T-cell (primary cell): ENCODE data around the gene C16orf95. TPM values are rescaled to one million over a fixed set of nuclear protein-coding genes. Genes with fewer than 3 reads are reported as not detected.

Experiments used
- ATAC-seq, 4 experiments: fragments of 200-7000 bp in 3 of 4; fragments of 150-1000 bp in 1 of 4; cut with Tn5 transposase; replicated peaks in 1 of 4; 1 replicate in 3 of 4; 2 replicates in 1 of 4; pipeline ENCODE4 v1.10.0; 2021; ENCODE audit warnings: moderate library complexity in 3 of 4, mild to moderate bottlenecking in 2 of 4, moderate number of reproducible peaks in 1 of 4
- CTCF ChIA-PET, 2 donors: fragments of 300-600 bp; sonication (Branson Sonifier 250); formaldehyde crosslinking; loops; one replicate each; lab custom pipeline; 2022; ENCODE audit warnings: antibody characterized with exemption in 2 of 2; lab: Charles Lee
- POLR2A ChIA-PET, 2 donors: fragments of 300-600 bp; sonication (Branson Sonifier 250); formaldehyde crosslinking; loops; one replicate each; lab custom pipeline; 2022; ENCODE audit warnings: antibody characterized with exemption in 2 of 2; lab: Charles Lee
- DNase-seq, 35 experiments: peaks; one replicate each; pipeline versions ENCODE4 v3.0.0 to v3.0.0-alpha.2; 2013 to 2023
- H3K27ac ChIP-seq: one replicate; pipeline ENCODE4 v1.5.1; 2013; ENCODE audit warnings: low read length
- H3K27me3 ChIP-seq, 2 experiments: replicated peaks in 1 of 2; 1 replicate in 1 of 2; 2 replicates in 1 of 2; pipeline versions ENCODE4 v1.6.1 to v1.7.0; 2013; ENCODE audit warnings: low read length in 1 of 2, mixed read lengths in 1 of 2; ENCODE audit not compliant: control insufficient read depth in 2 of 2, insufficient read depth in 2 of 2; ENCODE audit errors: extremely low read depth in 1 of 2
- H3K36me3 ChIP-seq, 2 donors: 1 replicate in 1 of 2; 2 replicates in 1 of 2; pipeline versions ENCODE4 v1.6.1 to v1.7.0; 2013; ENCODE audit warnings: low read length in 1 of 2; ENCODE audit not compliant: control insufficient read depth in 2 of 2, insufficient read depth in 1 of 2; ENCODE audit errors: extremely low read depth in 1 of 2
- H3K4me1 ChIP-seq, 2 experiments: 1 replicate in 1 of 2; 2 replicates in 1 of 2; pipeline versions ENCODE4 v1.6.1 to v1.7.0; 2013; ENCODE audit warnings: low read length in 2 of 2, mixed read lengths in 1 of 2; ENCODE audit not compliant: insufficient read depth in 2 of 2, control insufficient read depth in 1 of 2; ENCODE audit errors: extremely low read depth in 1 of 2
- H3K4me3 ChIP-seq, 2 donors: 1 replicate in 1 of 2; 2 replicates in 1 of 2; pipeline versions ENCODE4 v1.5.1 to v1.7.0; 2013; ENCODE audit warnings: mild to moderate bottlenecking in 2 of 2, low read length in 1 of 2, moderate library complexity in 1 of 2; ENCODE audit not compliant: control insufficient read depth in 1 of 2; ENCODE audit errors: extremely low read depth in 1 of 2
- H3K9me3 ChIP-seq: 2 replicates; pipeline ENCODE4 v1.7.0; 2013
- H3K27ac Mint-ChIP-seq, 2 donors: one replicate each; pipeline ENCODE4 v1.8.0; 2020 to 2021; ENCODE audit warnings: mild to moderate bottlenecking in 2 of 2, mixed read lengths in 2 of 2
- H3K27me3 Mint-ChIP-seq, 2 donors: one replicate each; pipeline ENCODE4 v1.8.0; 2021 to 2022; ENCODE audit warnings: mixed read lengths in 2 of 2
- H3K36me3 Mint-ChIP-seq: one replicate; pipeline ENCODE4 v1.8.0; 2021; ENCODE audit warnings: mixed read lengths
- H3K4me1 Mint-ChIP-seq, 3 donors: one replicate each; pipeline ENCODE4 v1.8.0; 2020 to 2022; ENCODE audit warnings: mixed read lengths in 3 of 3, mild to moderate bottlenecking in 1 of 3
- H3K4me3 Mint-ChIP-seq, 3 donors: one replicate each; pipeline ENCODE4 v1.8.0; 2020 to 2022; ENCODE audit warnings: mild to moderate bottlenecking in 3 of 3, mixed read lengths in 3 of 3, moderate library complexity in 3 of 3
- H3K9me3 Mint-ChIP-seq, 3 donors: one replicate each; pipeline ENCODE4 v1.8.0; 2020 to 2022; ENCODE audit warnings: mixed read lengths in 3 of 3
- WGBS: methylation state at CpG from one replicate; pipeline ENCODE4 v1.1.5; 2013; ENCODE audit warnings: missing lambda C conversion rate; ENCODE audit not compliant: insufficient coverage; 5-methylcytosine and 5-hydroxymethylcytosine counted together
- total RNA-seq, 35 experiments: library from RNA in 6 of 35; stranded (reverse) in 6 of 35; fragments of 120-200 nt in 1 of 35; gene quantifications; one replicate each; pipeline versions ENCODE4 v1.2.1 to v1.2.4 and lab custom pipeline; 2013 to 2026

C16orf95 gene
- total RNA-seq, 5 donors from 2014 or later (not counting 1 experiment from before 2014, with no cell fraction given), result 0.98 to 3.1 (median 2.6) TPM

DNA sequence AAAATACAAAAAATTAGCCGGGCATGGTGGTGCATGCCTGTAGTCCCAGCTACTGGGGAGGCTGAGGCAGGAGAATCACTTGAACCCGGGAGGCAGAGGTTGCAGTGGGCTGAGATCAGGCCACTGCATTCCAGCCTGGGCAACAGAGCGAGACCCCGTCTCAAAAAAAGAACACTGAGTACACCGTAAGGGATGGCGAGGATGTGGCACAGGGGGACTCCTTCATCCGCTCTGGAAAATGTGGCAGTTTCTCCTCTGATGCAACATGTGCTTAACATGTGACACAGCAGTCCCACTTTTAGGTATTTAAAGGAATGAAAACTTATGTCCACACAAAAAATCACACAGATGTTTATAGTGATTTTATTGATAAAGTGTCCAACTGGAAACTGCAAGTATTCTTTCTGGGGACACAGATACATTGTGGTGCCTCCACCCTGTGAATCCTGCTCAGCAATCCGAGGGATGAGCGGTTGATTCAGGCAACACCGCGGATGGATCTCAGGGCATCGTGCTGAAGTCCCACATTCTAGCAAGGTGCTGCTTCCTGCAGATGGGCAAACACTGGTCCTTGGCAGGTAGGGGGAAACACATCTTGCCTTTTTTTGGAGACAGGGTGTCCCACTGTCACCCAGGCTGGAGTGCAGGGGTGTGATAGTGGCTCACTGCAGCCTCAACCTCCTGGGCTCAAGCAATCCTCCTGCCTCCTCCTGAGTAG lies 3.5 kb upstream of the C16orf95 start:
- no peak overlapping the region for H3K4me3 Mint-ChIP-seq
- DNase-seq (no peak), ATAC-seq (no peak)
- peaks cover 7 to 20% of the 10 kb centered on the region in 2 experiments for H3K4me1 ChIP-seq
- ChIA-PET CTCF (no interaction called here), POLR2A (no interaction called here)
- no peaks in the 10 kb centered on the region for H3K9me3 Mint-ChIP-seq
- H3K27ac Mint-ChIP-seq, result no peak overlapping the region
- no peaks in the 10 kb centered on the region for H3K36me3 ChIP-seq
- H3K36me3 Mint-ChIP-seq, result no peaks in the 10 kb centered on the region
- no peak overlapping the region for H3K27ac ChIP-seq
- no peaks in the 10 kb centered on the region for H3K27me3 ChIP-seq
- H3K27me3 Mint-ChIP-seq, result no peaks in the 10 kb centered on the region
- H3K4me1 Mint-ChIP-seq, result peaks cover 14 to 20% (median 15%) of the 10 kb centered on the region in 3 donors
- H3K4me3 ChIP-seq, result no peak overlapping the region
- H3K9me3 ChIP-seq, result no peaks in the 10 kb centered on the region
- WGBS, result 95% methylated on average over 11 of the region's 12 CpGs

DNA sequence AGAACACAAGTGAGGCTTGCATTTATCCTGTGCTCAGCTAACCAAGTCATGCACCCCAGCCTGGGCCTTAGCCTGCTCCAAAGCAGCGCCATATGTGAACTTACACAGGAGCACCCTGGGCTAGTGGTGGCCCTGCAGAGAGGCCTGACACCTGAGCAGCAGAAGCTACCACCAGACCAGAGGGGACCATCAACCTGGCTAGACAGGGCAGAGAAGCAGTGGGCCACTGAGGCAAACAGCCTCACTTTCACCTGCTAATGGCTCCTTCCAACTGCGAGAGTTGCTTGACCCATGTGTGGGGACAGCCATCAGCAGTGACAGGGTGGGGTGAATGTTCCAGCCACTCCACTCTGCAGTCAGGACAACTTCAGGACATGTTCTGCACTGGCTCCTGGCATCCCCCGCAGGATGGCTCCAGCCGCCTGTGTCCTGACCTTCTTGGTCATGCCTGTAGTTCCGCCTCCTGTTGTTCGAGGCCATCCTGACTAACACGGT lies 2.9 kb upstream of the C16orf95 start:
- CTCF ChIA-PET, result no interaction called here
- Histone ChIP-seq H3K4me1 (peaks cover 7 to 17% of the 10 kb centered on the region in 2 experiments), H3K36me3 (no peaks in the 10 kb centered on the region), H3K27ac (no peak overlapping the region), H3K9me3 (no peaks in the 10 kb centered on the region), H3K27me3 (no peaks in the 10 kb centered on the region), H3K4me3 (no peak overlapping the region)
- Mint-ChIP-seq H3K4me3 (no peak overlapping the region), H3K27ac (no peak overlapping the region), H3K4me1 (peaks cover 14 to 17% (median 15%) of the 10 kb centered on the region in 3 donors), H3K27me3 (no peaks in the 10 kb centered on the region), H3K9me3 (no peaks in the 10 kb centered on the region), H3K36me3 (no peaks in the 10 kb centered on the region)
- POLR2A ChIA-PET, result no interaction called here
- no peak for DNase-seq
- WGBS, result 98% methylated on average over 7 of the region's 7 CpGs
- ATAC-seq, result no peak

DNA sequence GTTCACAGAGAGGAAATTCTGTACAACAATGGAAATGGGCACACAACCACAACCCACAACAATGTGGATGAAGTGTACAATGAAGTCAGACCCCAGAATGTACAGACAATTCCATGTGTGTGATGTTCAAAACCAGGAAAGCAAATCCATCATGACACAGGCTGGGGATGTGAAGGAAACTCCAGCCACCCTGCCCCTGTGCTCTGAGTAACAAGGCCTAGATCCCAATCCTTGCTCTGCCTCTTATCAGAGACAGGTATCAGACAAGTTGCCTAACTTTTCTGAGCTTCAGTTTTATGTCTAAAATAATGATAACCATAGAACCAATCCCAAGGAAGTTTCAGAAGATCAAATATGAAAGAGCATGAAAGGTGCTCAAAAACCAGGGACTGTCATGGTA lies 1.8 kb upstream of the C16orf95 start:
- CTCF ChIA-PET, result interaction anchor here in 1 of 2 donors (0.7 to 1.0 kb wide), 2 partner anchors 57 to 77 kb away, joined by 3 to 4 read pairs; no protein-coding TSS in a partner anchor

DNA sequence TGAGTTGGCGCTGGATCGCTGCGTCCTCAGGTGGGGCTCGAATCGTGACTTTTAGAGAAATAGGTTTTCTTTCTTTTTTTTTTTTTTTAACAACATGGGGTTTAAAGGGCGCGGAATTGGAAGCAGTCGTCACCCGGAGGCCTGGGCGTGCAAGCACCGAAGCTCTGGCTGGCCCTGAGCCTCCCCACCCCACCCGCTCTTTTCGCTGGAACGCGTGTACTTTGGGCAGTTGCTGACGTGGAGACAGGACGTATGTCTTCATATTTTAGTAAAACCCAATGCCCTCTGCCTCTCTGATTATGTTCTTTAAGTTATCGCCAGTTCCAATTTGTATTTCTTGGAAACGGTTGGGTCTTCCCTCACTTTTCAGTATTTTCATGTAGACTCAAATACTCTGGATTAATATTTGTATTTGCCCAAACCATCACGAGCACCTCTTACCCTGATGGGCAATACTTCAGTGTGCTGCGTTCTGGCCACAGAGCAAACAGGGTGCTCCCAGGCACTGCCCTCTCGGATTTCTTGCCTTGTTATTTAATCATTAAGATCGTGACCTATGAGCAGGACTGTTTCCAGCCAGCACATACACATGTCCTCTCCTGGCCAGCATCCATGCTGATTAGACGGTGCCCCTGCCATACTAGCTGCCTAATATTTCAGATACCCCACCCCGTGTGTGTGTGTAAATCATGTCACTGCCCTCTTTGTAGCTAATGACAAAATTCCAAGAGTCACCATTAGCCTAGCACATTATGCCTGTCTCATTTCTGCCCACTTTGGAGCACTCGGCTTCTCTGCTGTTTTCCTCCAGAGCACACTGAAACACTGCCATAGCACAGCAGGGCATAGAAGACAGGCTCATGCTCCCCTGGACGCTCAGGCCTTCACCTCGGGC lies 805 bp upstream of the C16orf95 start:
- Mint-ChIP-seq H3K9me3 (no peaks in the 10 kb centered on the region), H3K27me3 (no peaks in the 10 kb centered on the region), H3K27ac (peak overlapping the region; percentile 88 to 98), H3K4me1 (peaks cover 14 to 15% (median 15%) of the 10 kb centered on the region in 3 donors), H3K36me3 (no peaks in the 10 kb centered on the region), H3K4me3 (peak overlapping the region; percentile 89 to 96 (median 90))
- WGBS, result 39% methylated on average over 11 of the region's 28 CpGs
- Histone ChIP-seq H3K36me3 (no peaks in the 10 kb centered on the region), H3K4me1 (peaks cover 7 to 13% of the 10 kb centered on the region in 2 experiments), H3K4me3 (peak overlapping the region; percentile 93 to 98), H3K27me3 (no peaks in the 10 kb centered on the region), H3K27ac (peak overlapping the region; percentile 77), H3K9me3 (no peaks in the 10 kb centered on the region)
- ChIA-PET POLR2A (no interaction called here), CTCF (interaction anchor here in 1 of 2 donors (0.7 to 1.5 kb wide), 5 partner anchors 66 to 461 kb away, joined by 3 to 9 read pairs (median 4); partner anchors contain the start of gene FBXO31)
- ATAC-seq (peak; percentile 3 to 18 (median 6)), DNase-seq (peak in 5 of 35 experiments; percentile 23 to 33 (median 27))

More for the DNA sequence above, 1.8 kb upstream of the C16orf95 start:
- no peaks in the 10 kb centered on the region for H3K36me3 ChIP-seq
- Mint-ChIP-seq H3K27ac (no peak overlapping the region), H3K36me3 (no peaks in the 10 kb centered on the region), H3K9me3 (no peaks in the 10 kb centered on the region), H3K4me3 (peak overlapping the region; percentile 89 to 96 (median 90)), H3K4me1 (peaks cover 14 to 15% (median 15%) of the 10 kb centered on the region in 3 donors), H3K27me3 (no peaks in the 10 kb centered on the region)
- no peak overlapping the region for H3K27ac ChIP-seq
- DNase-seq (no peak), ATAC-seq (no peak)
- H3K27me3 ChIP-seq, result no peaks in the 10 kb centered on the region
- peaks cover 7 to 13% of the 10 kb centered on the region in 2 experiments for H3K4me1 ChIP-seq
- POLR2A ChIA-PET, result no interaction called here
- no peaks in the 10 kb centered on the region for H3K9me3 ChIP-seq
- H3K4me3 ChIP-seq, result no peak overlapping the region

DNA sequence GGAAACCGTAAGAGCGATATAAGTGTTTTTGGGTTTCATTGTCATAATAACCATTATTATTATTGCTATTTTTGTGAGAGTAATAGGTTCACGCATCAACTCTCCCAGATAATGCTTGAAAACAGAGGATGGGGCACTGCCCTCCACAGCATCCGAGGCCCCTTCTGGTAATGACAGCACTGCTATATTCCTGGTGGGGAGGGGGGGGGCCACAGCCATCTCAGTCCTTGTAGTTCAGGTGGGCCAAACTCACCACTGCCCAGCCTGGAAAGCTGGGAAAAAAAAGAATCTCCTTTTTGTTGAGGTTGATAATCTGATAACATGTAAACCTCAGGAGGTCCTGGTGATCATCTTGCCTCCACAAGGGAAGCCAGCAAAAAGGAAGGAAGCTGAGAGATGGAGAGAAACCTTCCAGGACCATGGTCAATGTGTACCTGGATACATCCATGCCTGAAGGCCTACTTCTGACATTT lies 706 bp downstream of the C16orf95 start:
- peak overlapping the region; percentile 77 for H3K27ac ChIP-seq
- Mint-ChIP-seq H3K4me3 (peak overlapping the region; percentile 89 to 96 (median 90)), H3K4me1 (peaks cover 14 to 15% (median 15%) of the 10 kb centered on the region in 3 donors), H3K36me3 (no peaks in the 10 kb centered on the region), H3K27ac (peak overlapping the region; percentile 88 to 98), H3K9me3 (no peaks in the 10 kb centered on the region), H3K27me3 (no peaks in the 10 kb centered on the region)
- no peaks in the 10 kb centered on the region for H3K27me3 ChIP-seq
- peak overlapping the region; percentile 93 to 98 for H3K4me3 ChIP-seq
- no peaks in the 10 kb centered on the region for H3K36me3 ChIP-seq
- CTCF ChIA-PET, result interaction anchor here in 1 of 2 donors (1.0 to 1.5 kb wide), 2 partner anchors 78 to 320 kb away, joined by 6 to 9 read pairs; no protein-coding TSS in a partner anchor
- POLR2A ChIA-PET, result no interaction called here
- 100% methylated on average over 1 of the region's 4 CpGs for WGBS
- DNase-seq, result no peak
- ATAC-seq, result no peak
- no peaks in the 10 kb centered on the region for H3K9me3 ChIP-seq
- peaks cover 7 to 13% of the 10 kb centered on the region in 2 experiments for H3K4me1 ChIP-seq

DNA sequence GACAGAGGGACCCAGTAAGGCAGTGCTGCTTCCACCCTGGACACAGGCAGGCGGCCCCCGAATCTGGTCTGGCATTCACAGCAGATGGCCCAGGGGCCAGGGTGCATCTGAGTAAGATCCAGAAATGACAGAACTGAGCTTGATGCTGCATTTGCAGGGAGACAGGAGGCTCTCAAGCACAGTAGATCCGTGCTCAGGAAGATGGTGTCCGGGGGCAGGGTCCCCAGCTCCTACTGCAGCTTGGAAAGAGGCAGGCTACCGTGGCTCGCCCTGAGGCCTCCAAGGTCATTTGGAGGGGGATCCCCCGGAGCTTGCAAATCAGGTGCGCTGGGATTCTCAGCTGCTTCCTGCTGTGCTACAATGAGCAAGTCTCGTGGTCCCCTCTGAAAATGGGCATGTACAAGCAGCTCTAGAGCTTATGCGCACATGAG lies 2.2 kb downstream of the C16orf95 start:
- Histone ChIP-seq H3K4me3 (no peak overlapping the region), H3K9me3 (no peaks in the 10 kb centered on the region), H3K27ac (no peak overlapping the region), H3K4me1 (peaks cover 7 to 13% of the 10 kb centered on the region in 2 experiments), H3K36me3 (no peaks in the 10 kb centered on the region), H3K27me3 (no peaks in the 10 kb centered on the region)
- 96% methylated on average over 10 of the region's 10 CpGs for WGBS
- Mint-ChIP-seq H3K27me3 (no peaks in the 10 kb centered on the region), H3K9me3 (no peaks in the 10 kb centered on the region), H3K27ac (no peak overlapping the region), H3K4me3 (no peak overlapping the region), H3K4me1 (peaks cover 14 to 15% (median 15%) of the 10 kb centered on the region in 3 donors), H3K36me3 (no peaks in the 10 kb centered on the region)
- ChIA-PET POLR2A (no interaction called here), CTCF (no interaction called here)
- ATAC-seq, result no peak
- DNase-seq, result no peak
